Esophagus squamous epithelium (tissue), 4 donors: ENCODE results near the gene ERC1.

ENCODE experiments used
- POLR2A ChIP-seq, 4 donors: fragments of 450-650 bp; IDR thresholded peaks; one replicate each; pipeline ENCODE4 v1.6.1; 2017; ENCODE audit warnings: antibody characterized with exemption in 4 of 4, mild to moderate bottlenecking in 4 of 4, moderate library complexity in 3 of 4
- TF ChIP-seq, protein P1 (sequence below), 6 experiments: fragments of 450-650 bp in 4 of 6; fragments of 200-600 bp in 2 of 6; sonication (generic) in 2 of 6; IDR thresholded peaks; one replicate each; pipeline ENCODE4 v1.5.1; 2016 to 2019; ENCODE audit warnings: antibody characterized with exemption in 6 of 6, mild to moderate bottlenecking in 4 of 6, moderate library complexity in 4 of 6

DNA sequence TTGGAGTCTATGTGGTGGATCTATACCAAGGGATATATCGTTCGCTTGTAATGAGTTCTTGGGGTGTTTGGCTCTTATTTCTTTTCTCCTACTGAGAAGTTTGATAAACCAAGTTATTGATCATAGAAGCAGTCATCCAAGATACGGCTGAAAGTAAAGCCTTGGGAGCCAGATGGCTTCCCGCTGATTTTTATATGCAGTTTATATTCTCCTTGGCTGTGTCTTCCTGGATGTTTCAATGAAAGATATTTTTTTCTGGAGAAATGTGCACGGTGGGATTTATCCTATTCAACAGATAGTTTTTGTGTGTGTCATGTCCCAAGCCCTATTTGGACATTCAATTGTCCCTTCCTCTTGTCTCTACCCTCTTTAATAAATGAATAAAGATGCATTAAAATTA, 289.0 kb downstream of the ERC1 start:
- TF ChIP-seq, protein P1, sequence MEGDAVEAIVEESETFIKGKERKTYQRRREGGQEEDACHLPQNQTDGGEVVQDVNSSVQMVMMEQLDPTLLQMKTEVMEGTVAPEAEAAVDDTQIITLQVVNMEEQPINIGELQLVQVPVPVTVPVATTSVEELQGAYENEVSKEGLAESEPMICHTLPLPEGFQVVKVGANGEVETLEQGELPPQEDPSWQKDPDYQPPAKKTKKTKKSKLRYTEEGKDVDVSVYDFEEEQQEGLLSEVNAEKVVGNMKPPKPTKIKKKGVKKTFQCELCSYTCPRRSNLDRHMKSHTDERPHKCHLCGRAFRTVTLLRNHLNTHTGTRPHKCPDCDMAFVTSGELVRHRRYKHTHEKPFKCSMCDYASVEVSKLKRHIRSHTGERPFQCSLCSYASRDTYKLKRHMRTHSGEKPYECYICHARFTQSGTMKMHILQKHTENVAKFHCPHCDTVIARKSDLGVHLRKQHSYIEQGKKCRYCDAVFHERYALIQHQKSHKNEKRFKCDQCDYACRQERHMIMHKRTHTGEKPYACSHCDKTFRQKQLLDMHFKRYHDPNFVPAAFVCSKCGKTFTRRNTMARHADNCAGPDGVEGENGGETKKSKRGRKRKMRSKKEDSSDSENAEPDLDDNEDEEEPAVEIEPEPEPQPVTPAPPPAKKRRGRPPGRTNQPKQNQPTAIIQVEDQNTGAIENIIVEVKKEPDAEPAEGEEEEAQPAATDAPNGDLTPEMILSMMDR (IDR thresholded peaks at IDR 0.05): no peak
- no peak for TF ChIP-seq POLR2A (IDR thresholded peaks at IDR 0.05)
